SK-N-SH (cell line): Measurements from ENCODE around the gene CSPG4.
"Not testable (repeated sequence)": the region's sequence is repeated elsewhere in the genome, so short reads cannot be mapped to it uniquely, and the experiment has no call there.

Experiments used
- CTCF ChIP-seq: fragments of 200-600 bp; sonication (generic); IDR thresholded peaks from 2 replicates; pipeline ENCODE4 v1.6.1; 2017; ENCODE audit warnings: antibody characterized with exemption, mild to moderate bottlenecking, moderate library complexity
- EP300 ChIP-seq, 2 experiments: IDR thresholded peaks; 2 replicates each; pipeline versions ENCODE4 v1.4.0 to v1.6.1; 2012; ENCODE audit warnings: borderline replicate concordance in 1 of 2, low read depth in 1 of 2, low read length in 1 of 2
- SMC3 ChIP-seq: IDR thresholded peaks from 2 replicates; pipeline ENCODE4 v1.6.1; 2012; ENCODE audit warnings: low read depth, low read length, improper control_type of control experiment
- TAF1 ChIP-seq: IDR thresholded peaks from 2 replicates; pipeline ENCODE4 v1.6.1; 2012; ENCODE audit warnings: low read depth, mild to moderate bottlenecking, low read length, moderate library complexity, borderline replicate concordance
- TEAD4 ChIP-seq: IDR thresholded peaks from 2 replicates; pipeline ENCODE4 v1.4.0; 2012; ENCODE audit warnings: mild to moderate bottlenecking, borderline replicate concordance; ENCODE audit not compliant: insufficient read depth
- TF ChIP-seq, protein P1 (sequence below): IDR thresholded peaks from 2 replicates; pipeline ENCODE4 v1.6.1; 2012; ENCODE audit warnings: mild to moderate bottlenecking, low read depth, low read length, moderate library complexity

DNA sequence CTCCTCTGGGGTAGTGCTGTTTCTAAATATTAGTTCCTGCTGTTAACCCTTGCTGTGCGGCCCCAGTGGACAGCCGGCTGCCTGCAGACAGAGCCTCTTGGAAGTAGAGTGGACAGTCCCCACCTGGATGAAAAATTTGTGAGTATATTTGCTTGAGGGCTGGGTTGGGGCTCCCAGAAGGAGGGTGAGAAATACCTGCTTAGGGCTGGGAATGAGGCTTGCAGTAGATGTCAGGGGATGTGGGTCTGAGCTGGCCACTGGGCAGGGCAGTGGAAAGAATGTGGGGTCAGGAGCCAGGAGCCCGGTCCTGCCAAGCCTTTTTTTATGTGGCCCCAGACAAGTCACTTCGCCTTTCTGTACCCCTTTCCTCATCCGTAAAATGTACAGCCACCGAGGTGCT, 4.4 kb upstream of the CSPG4 start:
- not testable (repeated sequence) for TF ChIP-seq TEAD4; EP300 (IDR thresholded peaks at IDR 0.05; ENCODE audit: borderline replicate concordance in 1 of 2, low read depth in 1 of 2, low read length in 1 of 2); TAF1; CTCF; SMC3
- TF ChIP-seq, protein P1, sequence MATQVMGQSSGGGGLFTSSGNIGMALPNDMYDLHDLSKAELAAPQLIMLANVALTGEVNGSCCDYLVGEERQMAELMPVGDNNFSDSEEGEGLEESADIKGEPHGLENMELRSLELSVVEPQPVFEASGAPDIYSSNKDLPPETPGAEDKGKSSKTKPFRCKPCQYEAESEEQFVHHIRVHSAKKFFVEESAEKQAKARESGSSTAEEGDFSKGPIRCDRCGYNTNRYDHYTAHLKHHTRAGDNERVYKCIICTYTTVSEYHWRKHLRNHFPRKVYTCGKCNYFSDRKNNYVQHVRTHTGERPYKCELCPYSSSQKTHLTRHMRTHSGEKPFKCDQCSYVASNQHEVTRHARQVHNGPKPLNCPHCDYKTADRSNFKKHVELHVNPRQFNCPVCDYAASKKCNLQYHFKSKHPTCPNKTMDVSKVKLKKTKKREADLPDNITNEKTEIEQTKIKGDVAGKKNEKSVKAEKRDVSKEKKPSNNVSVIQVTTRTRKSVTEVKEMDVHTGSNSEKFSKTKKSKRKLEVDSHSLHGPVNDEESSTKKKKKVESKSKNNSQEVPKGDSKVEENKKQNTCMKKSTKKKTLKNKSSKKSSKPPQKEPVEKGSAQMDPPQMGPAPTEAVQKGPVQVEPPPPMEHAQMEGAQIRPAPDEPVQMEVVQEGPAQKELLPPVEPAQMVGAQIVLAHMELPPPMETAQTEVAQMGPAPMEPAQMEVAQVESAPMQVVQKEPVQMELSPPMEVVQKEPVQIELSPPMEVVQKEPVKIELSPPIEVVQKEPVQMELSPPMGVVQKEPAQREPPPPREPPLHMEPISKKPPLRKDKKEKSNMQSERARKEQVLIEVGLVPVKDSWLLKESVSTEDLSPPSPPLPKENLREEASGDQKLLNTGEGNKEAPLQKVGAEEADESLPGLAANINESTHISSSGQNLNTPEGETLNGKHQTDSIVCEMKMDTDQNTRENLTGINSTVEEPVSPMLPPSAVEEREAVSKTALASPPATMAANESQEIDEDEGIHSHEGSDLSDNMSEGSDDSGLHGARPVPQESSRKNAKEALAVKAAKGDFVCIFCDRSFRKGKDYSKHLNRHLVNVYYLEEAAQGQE = not testable (repeated sequence)
